CD14-positive monocyte (primary cell): ENCODE data around the gene NEDD4L. TPM values are rescaled to one million over a fixed set of nuclear protein-coding genes. Genes with fewer than 3 reads are reported as not detected.

Experiments
- DNase-seq, 3 donors: peaks; one replicate each; pipeline ENCODE4 v3.0.0-alpha.2; 2011 to 2022
- H2AFZ ChIP-seq: 2 replicates; pipeline ENCODE4 v1.6.0; 2012; ENCODE audit warnings: mild to moderate bottlenecking, low read depth, low read length, inconsistent platforms; ENCODE audit not compliant: insufficient read depth, poor library complexity, severe bottlenecking
- H3K27ac ChIP-seq, 2 donors: 1 replicate in 1 of 2; 2 replicates in 1 of 2; pipeline ENCODE4 v1.5.1; 2012 to 2013; ENCODE audit warnings: low read length in 2 of 2, control low read depth in 1 of 2, inconsistent platforms in 1 of 2, low read depth in 1 of 2, mild to moderate bottlenecking in 1 of 2
- H3K27me3 ChIP-seq, 2 donors: one replicate each; pipeline versions ENCODE4 v1.6.0 to v1.6.1; 2011 to 2013; ENCODE audit warnings: low read length in 2 of 2; ENCODE audit not compliant: control insufficient read depth in 2 of 2, insufficient read depth in 2 of 2
- H3K36me3 ChIP-seq, 2 donors: replicated peaks in 1 of 2; 1 replicate in 1 of 2; 2 replicates in 1 of 2; pipeline versions ENCODE4 v1.5.1 to v1.6.1; 2012 to 2013; ENCODE audit warnings: low read length in 2 of 2, control low read depth in 1 of 2, inconsistent platforms in 1 of 2, mild to moderate bottlenecking in 1 of 2; ENCODE audit not compliant: insufficient read depth in 2 of 2, control insufficient read depth in 1 of 2
- H3K4me1 ChIP-seq, 2 donors: 1 replicate in 1 of 2; 2 replicates in 1 of 2; pipeline versions ENCODE4 v1.5.1 to v1.6.1; 2012 to 2013; ENCODE audit warnings: low read length in 2 of 2, control low read depth in 1 of 2, inconsistent platforms in 1 of 2, mild to moderate bottlenecking in 1 of 2, moderate library complexity in 1 of 2; ENCODE audit not compliant: insufficient read depth in 2 of 2, control insufficient read depth in 1 of 2
- H3K4me2 ChIP-seq: replicated peaks from 2 replicates; pipeline ENCODE3; 2012; ENCODE audit warnings: low read length, moderate library complexity, mild to moderate bottlenecking; ENCODE audit not compliant: poor library complexity, severe bottlenecking; ENCODE audit errors: extremely low read depth
- H3K4me3 ChIP-seq, 3 experiments: fragments of 200-600 bp in 1 of 3; sonication (generic) in 1 of 3; replicated peaks in 1 of 3; 1 replicate in 2 of 3; 2 replicates in 1 of 3; pipeline ENCODE4 v1.5.1; 2011 to 2013; ENCODE audit warnings: low read length in 3 of 3, mild to moderate bottlenecking in 3 of 3, control low read depth in 2 of 3, low read depth in 2 of 3, inconsistent platforms in 1 of 3, moderate library complexity in 1 of 3
- H3K79me2 ChIP-seq: 2 replicates; pipeline ENCODE4 v1.6.0; 2012; ENCODE audit warnings: mild to moderate bottlenecking, control low read depth, inconsistent platforms, low read length, moderate library complexity; ENCODE audit not compliant: insufficient read depth
- H3K9ac ChIP-seq: 2 replicates; pipeline ENCODE4 v1.6.0; 2017; ENCODE audit warnings: low read length, mild to moderate bottlenecking; ENCODE audit not compliant: insufficient read depth, poor library complexity, severe bottlenecking
- H3K9me3 ChIP-seq, 2 donors: replicated peaks in 1 of 2; 1 replicate in 1 of 2; 2 replicates in 1 of 2; pipeline versions ENCODE4 v1.5.1 to v1.6.1; 2012 to 2013; ENCODE audit warnings: low read length in 2 of 2, control low read depth in 1 of 2; ENCODE audit not compliant: control insufficient read depth in 1 of 2, insufficient read depth in 1 of 2
- H4K20me1 ChIP-seq: 2 replicates; pipeline ENCODE4 v1.6.0; 2012; ENCODE audit warnings: mild to moderate bottlenecking, low read length, control low read depth, moderate library complexity; ENCODE audit not compliant: insufficient read depth
- H3K27ac Mint-ChIP-seq, 7 donors: one replicate each; pipeline ENCODE4 v1.8.0; 2020; ENCODE audit warnings: mild to moderate bottlenecking in 7 of 7, mixed read lengths in 7 of 7, moderate library complexity in 6 of 7, inconsistent platforms in 2 of 7
- H3K27me3 Mint-ChIP-seq, 3 donors: one replicate each; pipeline ENCODE4 v1.8.0; 2021 to 2022; ENCODE audit warnings: low read depth in 3 of 3, mild to moderate bottlenecking in 3 of 3, mixed read lengths in 3 of 3, moderate library complexity in 3 of 3, inconsistent platforms in 1 of 3
- H3K36me3 Mint-ChIP-seq, 2 donors: one replicate each; pipeline ENCODE4 v1.8.0; 2020; ENCODE audit warnings: mixed read lengths in 2 of 2, inconsistent platforms in 1 of 2, mild to moderate bottlenecking in 1 of 2
- H3K4me1 Mint-ChIP-seq: one replicate; pipeline ENCODE4 v1.8.0; 2020; ENCODE audit warnings: mild to moderate bottlenecking, mixed read lengths
- H3K4me3 Mint-ChIP-seq, 2 donors: one replicate each; pipeline ENCODE4 v1.8.0; 2020; ENCODE audit warnings: mild to moderate bottlenecking in 2 of 2, mixed read lengths in 2 of 2, moderate library complexity in 1 of 2
- H3K9me3 Mint-ChIP-seq, 7 donors: one replicate each; pipeline ENCODE4 v1.8.0; 2020 to 2022; ENCODE audit warnings: mixed read lengths in 7 of 7, mild to moderate bottlenecking in 6 of 7, moderate library complexity in 6 of 7, inconsistent platforms in 2 of 7
- CTCF ChIP-seq: fragments of 200-600 bp; IDR thresholded peaks from one replicate; pipeline ENCODE4 v1.8.0; 2022; ENCODE audit warnings: antibody characterized with exemption, mild to moderate bottlenecking
- WGBS: methylation state at CpG from one replicate; pipeline ENCODE4 v1.1.5; 2013; ENCODE audit warnings: missing lambda C conversion rate; ENCODE audit not compliant: insufficient coverage; 5-methylcytosine and 5-hydroxymethylcytosine counted together
- intact Hi-C, 2 donors: fragments of 100-400 bp; cut with micrococcal nuclease; formaldehyde crosslinking; loops; one replicate each; pipeline versions ENCODE4 v1.15.0 to v1.15.1; 2023
- polyA plus RNA-seq, 3 donors: library from polyadenylated mRNA; depleted of rRNA in 1 of 3; unstranded in 2 of 3; stranded (reverse) in 1 of 3; fragments of 300-500 nt in 2 of 3; fragments of >200 nt in 1 of 3; fragmentation: Illumina TruSeq in 2 of 3; gene quantifications; 1 replicate in 2 of 3; 2 replicates in 1 of 3; pipeline ENCODE4 v1.2.3, GENCODE V29; 2012 to 2021

The NEDD4L gene
- polyA plus RNA-seq, 3 donors: 2.5 to 5.2 (median 4.5) TPM

GRCh38 chr18:58148954-58149471 is 105.0 kb downstream of the NEDD4L start:
- intact Hi-C loops: no loop called here
- peaks cover 0 to 6% of the 10 kb centered on the region in 2 donors for H3K4me1 ChIP-seq
- WGBS: 63% methylated on average over 5 of the region's 7 CpGs
- no peak overlapping the region for H2AFZ ChIP-seq
- H3K27me3 Mint-ChIP-seq: peaks cover 2% of the 10 kb centered on the region in 3 donors
- H4K20me1 ChIP-seq: no peaks in the 10 kb centered on the region
- no peak overlapping the region for H3K27ac ChIP-seq
- H3K79me2 ChIP-seq: no peaks in the 10 kb centered on the region
- peak in 1 of 3 donors; percentile 1 for DNase-seq
- H3K36me3 ChIP-seq: no peaks in the 10 kb centered on the region
- no peak overlapping the region for H3K4me3 Mint-ChIP-seq
- no peaks in the 10 kb centered on the region for H3K36me3 Mint-ChIP-seq
- H3K4me3 ChIP-seq: no peak overlapping the region
- H3K27me3 ChIP-seq: no peaks in the 10 kb centered on the region
- H3K27ac Mint-ChIP-seq: peak overlapping the region in 2 of 7 donors; percentile 5 to 51
- H3K9me3 Mint-ChIP-seq: peaks cover 0 to 2% (median 0%) of the 10 kb centered on the region in 7 donors
- no peak overlapping the region for H3K9ac ChIP-seq
- no peak for TF ChIP-seq CTCF
- H3K4me2 ChIP-seq: no peak overlapping the region
- peaks cover 7% of the 10 kb centered on the region for H3K4me1 Mint-ChIP-seq
- H3K9me3 ChIP-seq: no peaks in the 10 kb centered on the region

- H3K79me2 ChIP-seq: no peaks in the 10 kb centered on the region
These were observed 106.7 kb downstream of the NEDD4L start for GRCh38 chr18:58150772-58151171.

More at GRCh38 chr18:58150772-58151171, 106.7 kb downstream of the NEDD4L start:
- H3K4me1 ChIP-seq: peaks cover 0 to 6% of the 10 kb centered on the region in 2 donors
- H3K27ac ChIP-seq: no peak overlapping the region
- no peak overlapping the region for H3K9ac ChIP-seq
- H3K4me2 ChIP-seq: no peak overlapping the region
- Mint-ChIP-seq H3K4me1 (peaks cover 7% of the 10 kb centered on the region), H3K36me3 (no peaks in the 10 kb centered on the region), H3K9me3 (no peaks in the 10 kb centered on the region), H3K27ac (no peak overlapping the region), H3K4me3 (no peak overlapping the region), H3K27me3 (peaks cover 2 to 5% (median 2%) of the 10 kb centered on the region in 3 donors)
- intact Hi-C loops: no loop called here
- DNase-seq: no peak
- WGBS: 100% methylated on average over 2 of the region's 4 CpGs
- no peaks in the 10 kb centered on the region for H3K27me3 ChIP-seq
- no peak for TF ChIP-seq CTCF
- no peaks in the 10 kb centered on the region for H3K36me3 ChIP-seq
- no peaks in the 10 kb centered on the region for H4K20me1 ChIP-seq
- no peaks in the 10 kb centered on the region for H3K9me3 ChIP-seq
- no peak overlapping the region for H2AFZ ChIP-seq
- H3K4me3 ChIP-seq: no peak overlapping the region
